ENCODE data around the gene APBA2.

Gene APBA2

GRCh38 chr15:28975766-28976179 lies 90.0 kb downstream of the APBA2 start:
- Histone ChIP-seq H3K36me3 (ENCODE audit: control insufficient read depth, insufficient read depth, low read length) (no peaks in the 10 kb centered on the region), H3K9me3 (ENCODE audit: control insufficient read depth, insufficient read depth, low read length) (no peaks in the 10 kb centered on the region), H3K4me3 (ENCODE audit: low read depth, low read length) (no peak overlapping the region), H3K27me3 (ENCODE audit: control insufficient read depth, insufficient read depth, low read length) (no peaks in the 10 kb centered on the region), H3K4me1 (ENCODE audit: control insufficient read depth, insufficient read depth, low read length) (no peaks in the 10 kb centered on the region), H3K9ac (ENCODE audit: low read depth, low read length) (no peak overlapping the region)

DNA sequence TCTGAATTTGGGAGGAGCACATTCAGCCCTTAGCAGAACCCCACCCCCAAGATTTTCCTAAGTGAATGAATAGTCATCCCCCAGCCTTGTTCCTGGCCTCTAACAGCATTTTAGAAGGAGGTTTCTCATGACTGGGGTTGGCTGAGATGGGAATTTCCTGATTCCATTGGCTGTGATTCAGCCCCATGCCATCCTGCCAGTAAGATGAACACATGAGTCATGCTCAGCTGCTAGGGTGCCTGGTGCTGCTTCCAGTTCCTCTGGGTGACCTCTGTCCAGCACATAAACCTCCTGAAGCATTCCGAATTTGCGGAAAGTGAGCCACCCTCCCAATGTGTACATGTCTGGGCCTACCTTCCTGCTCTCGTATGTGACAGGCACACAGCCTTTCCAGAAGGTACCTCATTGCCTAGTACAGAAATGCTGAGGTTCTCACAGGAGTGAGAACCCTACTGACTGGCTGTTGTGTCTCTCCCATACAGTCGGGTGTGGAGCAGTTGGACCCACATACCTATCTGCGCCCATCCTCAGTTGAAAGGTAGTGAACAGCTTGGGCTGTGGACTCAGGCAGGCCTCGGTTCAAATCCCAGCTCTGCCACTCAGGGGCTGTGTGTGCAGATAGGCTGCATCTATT lies 91.7 kb downstream of the APBA2 start:
- no peak overlapping the region for H3K9ac ChIP-seq (ENCODE audit: low read depth, low read length)
- H3K4me1 ChIP-seq (ENCODE audit: control insufficient read depth, insufficient read depth, low read length), result no peaks in the 10 kb centered on the region
- no peaks in the 10 kb centered on the region for H3K9me3 ChIP-seq (ENCODE audit: control insufficient read depth, insufficient read depth, low read length)
- H3K36me3 ChIP-seq (ENCODE audit: control insufficient read depth, insufficient read depth, low read length), result no peaks in the 10 kb centered on the region
- H3K27me3 ChIP-seq (ENCODE audit: control insufficient read depth, insufficient read depth, low read length), result no peaks in the 10 kb centered on the region
- no peak overlapping the region for H3K4me3 ChIP-seq (ENCODE audit: low read depth, low read length)

DNA sequence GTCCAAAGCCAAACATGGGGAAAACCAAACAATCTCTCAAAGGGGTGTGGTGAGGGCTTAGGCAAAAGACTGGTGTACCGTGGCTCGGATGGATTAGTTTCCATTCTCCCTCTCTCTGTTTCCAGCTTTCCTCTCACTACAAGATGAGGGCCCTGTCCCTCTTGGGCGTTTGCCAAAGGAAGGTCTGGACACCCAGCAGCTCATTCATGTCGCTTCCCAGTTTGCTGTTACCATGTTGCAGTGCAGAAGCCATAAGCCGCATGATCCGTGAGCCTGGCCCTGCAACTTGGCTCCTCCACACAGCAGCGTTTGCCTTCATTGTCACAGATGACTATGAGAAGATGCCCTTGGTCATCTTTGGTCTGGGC lies 92.2 kb downstream of the APBA2 start:
- no peaks in the 10 kb centered on the region for H3K4me1 ChIP-seq (ENCODE audit: control insufficient read depth, insufficient read depth, low read length)
- H3K9ac ChIP-seq (ENCODE audit: low read depth, low read length), result no peak overlapping the region
- H3K27me3 ChIP-seq (ENCODE audit: control insufficient read depth, insufficient read depth, low read length), result no peaks in the 10 kb centered on the region
- H3K4me3 ChIP-seq (ENCODE audit: low read depth, low read length), result no peak overlapping the region
- no peaks in the 10 kb centered on the region for H3K36me3 ChIP-seq (ENCODE audit: control insufficient read depth, insufficient read depth, low read length)
- H3K9me3 ChIP-seq (ENCODE audit: control insufficient read depth, insufficient read depth, low read length), result no peaks in the 10 kb centered on the region

DNA sequence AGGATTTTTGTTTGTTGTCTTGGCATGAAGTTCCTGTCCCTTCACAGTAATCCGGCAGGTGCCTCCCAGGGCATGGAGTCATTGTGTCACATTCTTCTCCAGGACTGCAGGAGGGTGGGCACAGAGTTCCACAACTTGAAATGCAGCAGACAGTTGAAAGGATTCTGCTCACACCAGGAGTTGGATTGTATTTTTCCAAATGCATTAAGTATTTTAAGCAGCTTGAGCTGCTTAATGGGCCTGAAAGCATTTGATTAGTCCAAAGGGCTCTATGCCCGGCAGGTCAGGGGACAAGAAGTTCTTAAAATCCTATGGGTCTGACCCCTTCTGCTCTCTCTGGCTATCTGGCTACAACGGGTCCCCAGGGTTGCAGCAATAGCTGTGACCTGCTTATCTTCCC lies 92.9 kb downstream of the APBA2 start:
- no peaks in the 10 kb centered on the region for H3K4me1 ChIP-seq (ENCODE audit: control insufficient read depth, insufficient read depth, low read length)

GRCh38 chr15:28979208-28979841 lies 93.6 kb downstream of the APBA2 start:
- Histone ChIP-seq H3K9me3 (ENCODE audit: control insufficient read depth, insufficient read depth, low read length) (no peaks in the 10 kb centered on the region), H3K9ac (ENCODE audit: low read depth, low read length) (no peak overlapping the region), H3K4me1 (ENCODE audit: control insufficient read depth, insufficient read depth, low read length) (no peaks in the 10 kb centered on the region)

More for the DNA sequence above, 92.9 kb downstream of the APBA2 start:
- Histone ChIP-seq H3K36me3 (ENCODE audit: control insufficient read depth, insufficient read depth, low read length) (no peaks in the 10 kb centered on the region), H3K4me3 (ENCODE audit: low read depth, low read length) (no peak overlapping the region), H3K9ac (ENCODE audit: low read depth, low read length) (no peak overlapping the region), H3K9me3 (ENCODE audit: control insufficient read depth, insufficient read depth, low read length) (no peaks in the 10 kb centered on the region), H3K27me3 (ENCODE audit: control insufficient read depth, insufficient read depth, low read length) (no peaks in the 10 kb centered on the region)

GRCh38 chr15:28980709-28981350 lies 95.1 kb downstream of the APBA2 start:
- H3K36me3 ChIP-seq (ENCODE audit: control insufficient read depth, insufficient read depth, low read length), result no peaks in the 10 kb centered on the region
- H3K4me3 ChIP-seq (ENCODE audit: low read depth, low read length), result no peak overlapping the region
- no peaks in the 10 kb centered on the region for H3K4me1 ChIP-seq (ENCODE audit: control insufficient read depth, insufficient read depth, low read length)
- H3K9me3 ChIP-seq (ENCODE audit: control insufficient read depth, insufficient read depth, low read length), result no peaks in the 10 kb centered on the region
- no peaks in the 10 kb centered on the region for H3K27me3 ChIP-seq (ENCODE audit: control insufficient read depth, insufficient read depth, low read length)
- no peak overlapping the region for H3K9ac ChIP-seq (ENCODE audit: low read depth, low read length)

More at GRCh38 chr15:28979208-28979841, 93.6 kb downstream of the APBA2 start:
- Histone ChIP-seq H3K27me3 (ENCODE audit: control insufficient read depth, insufficient read depth, low read length) (no peaks in the 10 kb centered on the region), H3K36me3 (ENCODE audit: control insufficient read depth, insufficient read depth, low read length) (no peaks in the 10 kb centered on the region), H3K4me3 (ENCODE audit: low read depth, low read length) (no peak overlapping the region)

- Histone ChIP-seq H3K9ac (ENCODE audit: low read depth, low read length) (no peak overlapping the region), H3K9me3 (ENCODE audit: control insufficient read depth, insufficient read depth, low read length) (no peaks in the 10 kb centered on the region), H3K4me1 (ENCODE audit: control insufficient read depth, insufficient read depth, low read length) (no peaks in the 10 kb centered on the region), H3K27me3 (ENCODE audit: control insufficient read depth, insufficient read depth, low read length) (no peaks in the 10 kb centered on the region), H3K36me3 (ENCODE audit: control insufficient read depth, insufficient read depth, low read length) (no peaks in the 10 kb centered on the region), H3K4me3 (ENCODE audit: low read depth, low read length) (no peak overlapping the region)
These were observed 95.6 kb downstream of the APBA2 start for GRCh38 chr15:28981351-28981720.

DNA sequence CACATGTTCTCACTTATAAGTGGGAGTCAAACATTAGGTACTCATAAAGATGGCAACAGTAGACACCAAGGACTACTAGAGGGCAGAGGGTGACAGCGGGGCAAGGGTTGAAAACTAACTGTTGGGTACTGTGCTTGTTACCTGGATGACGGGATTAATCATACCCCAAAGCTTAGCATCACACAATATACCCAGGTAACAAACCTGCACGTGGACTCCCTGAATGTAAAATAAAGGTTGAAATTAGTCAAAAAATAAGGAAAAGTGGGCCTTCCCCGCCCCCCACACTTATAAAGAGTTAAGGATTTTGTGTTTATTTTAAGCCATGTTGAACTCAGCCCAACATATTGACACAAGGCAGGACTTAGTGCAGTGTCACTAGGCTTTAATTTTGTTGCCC lies 96.1 kb downstream of the APBA2 start:
- no peaks in the 10 kb centered on the region for H3K36me3 ChIP-seq (ENCODE audit: control insufficient read depth, insufficient read depth, low read length)
- H3K4me1 ChIP-seq (ENCODE audit: control insufficient read depth, insufficient read depth, low read length), result no peaks in the 10 kb centered on the region
- H3K9ac ChIP-seq (ENCODE audit: low read depth, low read length), result no peak overlapping the region
- no peaks in the 10 kb centered on the region for H3K27me3 ChIP-seq (ENCODE audit: control insufficient read depth, insufficient read depth, low read length)
- no peaks in the 10 kb centered on the region for H3K9me3 ChIP-seq (ENCODE audit: control insufficient read depth, insufficient read depth, low read length)
- H3K4me3 ChIP-seq (ENCODE audit: low read depth, low read length), result no peak overlapping the region

DNA sequence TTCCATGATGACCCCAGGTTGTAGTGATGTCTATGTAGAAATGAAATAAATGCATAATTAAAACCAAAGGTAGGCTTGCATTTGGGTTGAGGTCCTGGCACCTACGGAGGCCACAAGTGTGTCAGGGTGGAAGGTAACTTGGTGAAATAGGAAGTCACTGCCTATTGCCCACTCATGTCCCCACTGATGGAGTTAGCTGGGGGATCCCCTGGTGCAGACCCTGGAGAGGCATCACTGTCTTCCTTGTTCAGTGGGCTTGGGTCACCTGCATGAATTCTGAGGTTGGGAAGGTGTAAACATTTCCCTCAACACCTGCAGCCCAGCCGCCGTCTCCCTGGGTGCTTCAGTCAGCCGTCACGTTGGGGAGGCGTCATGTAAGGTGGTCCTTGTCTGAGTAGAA lies 97.1 kb downstream of the APBA2 start:
- no peak overlapping the region for H3K4me3 ChIP-seq (ENCODE audit: low read depth, low read length)
- no peaks in the 10 kb centered on the region for H3K36me3 ChIP-seq (ENCODE audit: control insufficient read depth, insufficient read depth, low read length)
- no peaks in the 10 kb centered on the region for H3K9me3 ChIP-seq (ENCODE audit: control insufficient read depth, insufficient read depth, low read length)
- no peaks in the 10 kb centered on the region for H3K4me1 ChIP-seq (ENCODE audit: control insufficient read depth, insufficient read depth, low read length)
- H3K9ac ChIP-seq (ENCODE audit: low read depth, low read length), result no peak overlapping the region
- H3K27me3 ChIP-seq (ENCODE audit: control insufficient read depth, insufficient read depth, low read length), result no peaks in the 10 kb centered on the region

- Histone ChIP-seq H3K9me3 (ENCODE audit: control insufficient read depth, insufficient read depth, low read length) (no peaks in the 10 kb centered on the region), H3K9ac (ENCODE audit: low read depth, low read length) (no peak overlapping the region), H3K4me3 (ENCODE audit: low read depth, low read length) (no peak overlapping the region), H3K27me3 (ENCODE audit: control insufficient read depth, insufficient read depth, low read length) (no peaks in the 10 kb centered on the region), H3K36me3 (ENCODE audit: control insufficient read depth, insufficient read depth, low read length) (no peaks in the 10 kb centered on the region), H3K4me1 (ENCODE audit: control insufficient read depth, insufficient read depth, low read length) (no peaks in the 10 kb centered on the region)
These were observed 97.9 kb downstream of the APBA2 start for GRCh38 chr15:28983432-28984311.

GRCh38 chr15:28984421-28985315 lies 98.9 kb downstream of the APBA2 start:
- H3K9ac ChIP-seq (ENCODE audit: low read depth, low read length), result no peak overlapping the region
- H3K4me3 ChIP-seq (ENCODE audit: low read depth, low read length), result no peak overlapping the region
- no peaks in the 10 kb centered on the region for H3K9me3 ChIP-seq (ENCODE audit: control insufficient read depth, insufficient read depth, low read length)
- no peaks in the 10 kb centered on the region for H3K36me3 ChIP-seq (ENCODE audit: control insufficient read depth, insufficient read depth, low read length)
- no peaks in the 10 kb centered on the region for H3K27me3 ChIP-seq (ENCODE audit: control insufficient read depth, insufficient read depth, low read length)
- no peaks in the 10 kb centered on the region for H3K4me1 ChIP-seq (ENCODE audit: control insufficient read depth, insufficient read depth, low read length)

Measured in iPS-15b (cell line).